ENCODE measurements around the gene TTR.

Gene TTR

DNA sequence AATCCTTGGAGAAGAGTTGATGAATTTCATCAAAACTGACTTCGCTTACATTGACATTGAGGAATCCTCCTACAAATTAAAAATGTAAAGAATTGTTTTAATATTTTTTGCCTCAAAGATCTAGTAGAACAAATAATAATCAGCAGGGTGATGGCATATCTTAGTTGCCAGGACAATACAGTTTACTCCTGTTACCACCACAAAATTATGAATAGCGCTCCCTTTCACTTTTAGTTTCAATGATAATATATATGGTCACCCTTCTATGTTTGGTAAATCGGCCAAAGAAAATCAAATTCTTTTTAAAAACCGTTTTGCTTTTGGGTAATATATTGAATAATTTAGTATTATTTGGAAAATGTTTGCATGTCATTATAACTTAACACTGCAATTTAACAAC is 53.7 kb downstream of the TTR start:
- Histone ChIP-seq H3K4me2 (ENCODE audit: low read length) (no peak overlapping the region), H4K20me1 (ENCODE audit: insufficient read depth, low read length) (no peaks in the 10 kb centered on the region), H3K4me3 (ENCODE audit: low read length) (no peak overlapping the region), H3K27me3 (ENCODE audit: low read depth, low read length) (no peaks in the 10 kb centered on the region), H3K9me3 (ENCODE audit: insufficient read depth, low read length) (no peaks in the 10 kb centered on the region), H3K79me2 (ENCODE audit: low read length) (no peaks in the 10 kb centered on the region), H2AFZ (ENCODE audit: low read depth, low read length) (no peak overlapping the region), H3K27ac (ENCODE audit: low read length) (no peak overlapping the region), H3K9ac (ENCODE audit: low read length) (no peak overlapping the region), H3K36me3 (replicated peaks; ENCODE audit: low read depth, low read length) (no peaks in the 10 kb centered on the region), H3K4me1 (ENCODE audit: low read length) (peaks cover 48% of the 10 kb centered on the region)
- no peak for TF ChIP-seq EZH2phosphoT487 (IDR thresholded peaks at IDR 0.05; ENCODE audit: low read depth)
- TF ChIP-seq, protein P1, sequence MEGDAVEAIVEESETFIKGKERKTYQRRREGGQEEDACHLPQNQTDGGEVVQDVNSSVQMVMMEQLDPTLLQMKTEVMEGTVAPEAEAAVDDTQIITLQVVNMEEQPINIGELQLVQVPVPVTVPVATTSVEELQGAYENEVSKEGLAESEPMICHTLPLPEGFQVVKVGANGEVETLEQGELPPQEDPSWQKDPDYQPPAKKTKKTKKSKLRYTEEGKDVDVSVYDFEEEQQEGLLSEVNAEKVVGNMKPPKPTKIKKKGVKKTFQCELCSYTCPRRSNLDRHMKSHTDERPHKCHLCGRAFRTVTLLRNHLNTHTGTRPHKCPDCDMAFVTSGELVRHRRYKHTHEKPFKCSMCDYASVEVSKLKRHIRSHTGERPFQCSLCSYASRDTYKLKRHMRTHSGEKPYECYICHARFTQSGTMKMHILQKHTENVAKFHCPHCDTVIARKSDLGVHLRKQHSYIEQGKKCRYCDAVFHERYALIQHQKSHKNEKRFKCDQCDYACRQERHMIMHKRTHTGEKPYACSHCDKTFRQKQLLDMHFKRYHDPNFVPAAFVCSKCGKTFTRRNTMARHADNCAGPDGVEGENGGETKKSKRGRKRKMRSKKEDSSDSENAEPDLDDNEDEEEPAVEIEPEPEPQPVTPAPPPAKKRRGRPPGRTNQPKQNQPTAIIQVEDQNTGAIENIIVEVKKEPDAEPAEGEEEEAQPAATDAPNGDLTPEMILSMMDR (IDR thresholded peaks at IDR 0.05; ENCODE audit: low read depth, low read length), result no peak

DNA sequence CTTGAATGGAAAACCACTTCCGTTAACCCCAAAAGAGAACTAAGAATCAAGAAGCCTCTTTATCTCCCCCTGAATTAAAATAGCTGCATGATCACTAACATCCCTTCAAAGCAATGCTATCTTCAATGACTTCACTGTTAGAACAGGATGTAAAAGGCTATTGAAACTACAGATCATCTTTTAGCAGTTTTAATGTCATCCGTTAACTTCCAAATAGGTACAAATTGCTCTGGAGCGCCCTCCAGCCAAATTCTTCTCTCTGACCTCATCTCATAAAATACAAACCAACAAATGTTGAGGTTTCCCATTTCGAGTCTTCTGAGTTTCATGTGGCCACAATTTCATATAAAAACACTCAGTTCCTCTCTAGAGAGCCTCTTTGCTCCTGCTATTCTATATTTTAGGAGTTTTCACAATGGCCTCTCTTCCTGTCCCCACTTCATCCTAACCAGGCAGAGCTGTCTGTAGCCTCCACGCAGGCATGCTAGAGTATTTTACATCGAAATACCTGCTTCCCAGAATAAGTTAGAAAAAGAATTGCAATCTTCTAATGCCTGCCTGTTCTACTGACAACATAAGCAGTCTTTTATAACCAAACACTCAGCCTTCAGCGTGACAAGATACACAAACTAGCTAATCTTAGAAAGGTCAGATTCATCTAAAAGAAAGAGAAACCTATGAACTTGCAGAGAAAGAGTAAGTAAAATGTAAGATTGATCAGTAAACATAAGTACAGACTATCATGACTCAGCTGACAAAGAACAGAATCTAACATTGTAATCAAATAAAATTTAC is 54.9 kb downstream of the TTR start:
- TF ChIP-seq, protein P1 (IDR thresholded peaks at IDR 0.05; ENCODE audit: low read depth, low read length), result peak; percentile 26; the same call in 1 of the 2 replicates
- TF ChIP-seq EZH2phosphoT487 (IDR thresholded peaks at IDR 0.05; ENCODE audit: low read depth), result no peak
- H3K36me3 ChIP-seq (replicated peaks; ENCODE audit: low read depth, low read length), result no peaks in the 10 kb centered on the region
- H3K4me2 ChIP-seq (ENCODE audit: low read length), result peak overlapping the region; percentile 32
- H3K27me3 ChIP-seq (ENCODE audit: low read depth, low read length), result no peaks in the 10 kb centered on the region
- no peak overlapping the region for H3K9ac ChIP-seq (ENCODE audit: low read length)
- peaks cover 51% of the 10 kb centered on the region for H3K4me1 ChIP-seq (ENCODE audit: low read length)
- H3K9me3 ChIP-seq (ENCODE audit: insufficient read depth, low read length), result no peaks in the 10 kb centered on the region
- no peaks in the 10 kb centered on the region for H3K79me2 ChIP-seq (ENCODE audit: low read length)
- no peak overlapping the region for H2AFZ ChIP-seq (ENCODE audit: low read depth, low read length)
- no peak overlapping the region; the same call in 1 of the 2 replicates for H3K27ac ChIP-seq (ENCODE audit: low read length)
- no peak overlapping the region for H3K4me3 ChIP-seq (ENCODE audit: low read length)
- H4K20me1 ChIP-seq (ENCODE audit: insufficient read depth, low read length), result no peaks in the 10 kb centered on the region

DNA sequence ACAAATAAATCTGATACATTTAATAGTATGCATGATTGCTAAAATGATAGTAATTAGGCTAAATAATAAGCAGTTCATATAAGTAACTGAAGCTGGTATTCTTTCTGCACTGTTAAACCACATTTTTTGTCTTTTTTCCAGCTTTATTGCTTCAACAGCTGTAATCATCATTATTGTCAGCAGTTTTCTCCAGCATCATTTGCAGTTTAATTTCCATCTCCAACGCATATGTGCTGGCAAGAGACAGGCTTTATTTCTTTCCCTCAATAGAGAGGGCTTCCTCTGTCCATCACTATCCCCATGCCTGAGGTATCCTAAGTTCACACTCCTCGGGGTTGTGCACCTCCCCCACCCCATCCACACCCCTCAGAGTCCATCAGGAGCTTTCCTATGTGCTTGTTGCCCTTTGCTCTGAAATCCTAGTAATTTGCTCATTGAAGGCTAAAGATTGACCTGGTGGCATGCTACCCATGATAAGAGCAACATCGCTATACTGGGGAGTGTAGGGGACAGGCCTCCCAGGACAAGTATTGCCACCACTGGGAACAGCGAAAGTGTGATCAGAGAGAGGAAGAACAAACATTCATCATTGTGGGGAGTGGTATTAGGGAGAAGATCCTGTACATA is 55.6 kb downstream of the TTR start:
- no peak overlapping the region for H3K27ac ChIP-seq (ENCODE audit: low read length)
- H2AFZ ChIP-seq (ENCODE audit: low read depth, low read length), result no peak overlapping the region
- H3K9ac ChIP-seq (ENCODE audit: low read length), result no peak overlapping the region
- no peak overlapping the region for H3K4me3 ChIP-seq (ENCODE audit: low read length)
- TF ChIP-seq EZH2phosphoT487 (IDR thresholded peaks at IDR 0.05; ENCODE audit: low read depth), result no peak
- TF ChIP-seq, protein P1 (IDR thresholded peaks at IDR 0.05; ENCODE audit: low read depth, low read length), result no peak
- H3K4me1 ChIP-seq (ENCODE audit: low read length), result peaks cover 53% of the 10 kb centered on the region
- no peaks in the 10 kb centered on the region for H3K27me3 ChIP-seq (ENCODE audit: low read depth, low read length)
- no peaks in the 10 kb centered on the region for H3K36me3 ChIP-seq (replicated peaks; ENCODE audit: low read depth, low read length)
- no peaks in the 10 kb centered on the region for H3K79me2 ChIP-seq (ENCODE audit: low read length)
- H4K20me1 ChIP-seq (ENCODE audit: insufficient read depth, low read length), result no peaks in the 10 kb centered on the region
- no peaks in the 10 kb centered on the region for H3K9me3 ChIP-seq (ENCODE audit: insufficient read depth, low read length)
- no peak overlapping the region for H3K4me2 ChIP-seq (ENCODE audit: low read length)

Measured in OCI-LY3 (cell line).